Measurements from ENCODE around the gene BTNL9. TPM values are rescaled to one million over a fixed set of nuclear protein-coding genes. Genes with fewer than 3 reads are reported as not detected.

BTNL9 gene
- total RNA-seq, 1 donor from 2014 or later: not detected

GRCh38 chr5:181069767-181070491 lies 29.9 kb downstream of the BTNL9 start:
- Mint-ChIP-seq H3K4me3 (ENCODE audit: low read depth) (no peak overlapping the region), H3K36me3 (ENCODE audit: insufficient read depth) (no peaks in the 10 kb centered on the region), H3K27ac (no peak overlapping the region), H3K4me1 (ENCODE audit: low read depth) (no peaks in the 10 kb centered on the region), H3K9me3 (ENCODE audit: low read depth) (no peaks in the 10 kb centered on the region), H3K27me3 (peaks cover 81% of the 10 kb centered on the region)
- no peak for DNase-seq (ENCODE audit: low spot score, unreplicated experiment)
- no peak for TF ChIP-seq CTCF (IDR thresholded peaks at IDR 0.05; ENCODE audit: unreplicated experiment)

- Mint-ChIP-seq H3K4me3 (ENCODE audit: low read depth) (no peak overlapping the region), H3K27me3 (peaks cover 82% of the 10 kb centered on the region), H3K27ac (no peak overlapping the region), H3K4me1 (ENCODE audit: low read depth) (no peaks in the 10 kb centered on the region), H3K9me3 (ENCODE audit: low read depth) (no peaks in the 10 kb centered on the region), H3K36me3 (ENCODE audit: insufficient read depth) (no peaks in the 10 kb centered on the region)
- no peak for TF ChIP-seq CTCF (IDR thresholded peaks at IDR 0.05; ENCODE audit: unreplicated experiment)
- DNase-seq (ENCODE audit: low spot score, unreplicated experiment): no peak
Observed at GRCh38 chr5:181070523-181070922, 30.5 kb downstream of the BTNL9 start.

- no peak overlapping the region for H3K4me3 Mint-ChIP-seq (ENCODE audit: low read depth)
Observed at GRCh38 chr5:181071257-181071656, 31.2 kb downstream of the BTNL9 start.

GRCh38 chr5:181076920-181077319 lies 36.9 kb downstream of the BTNL9 start:
- Mint-ChIP-seq H3K9me3 (ENCODE audit: low read depth) (peaks cover 4% of the 10 kb centered on the region), H3K4me1 (ENCODE audit: low read depth) (no peaks in the 10 kb centered on the region), H3K36me3 (ENCODE audit: insufficient read depth) (no peaks in the 10 kb centered on the region), H3K27me3 (peaks cover 67% of the 10 kb centered on the region), H3K4me3 (ENCODE audit: low read depth) (no peak overlapping the region), H3K27ac (no peak overlapping the region)
- no peak for TF ChIP-seq CTCF (IDR thresholded peaks at IDR 0.05; ENCODE audit: unreplicated experiment)
- DNase-seq (ENCODE audit: low spot score, unreplicated experiment): no peak

More at GRCh38 chr5:181071257-181071656, 31.2 kb downstream of the BTNL9 start:
- Mint-ChIP-seq H3K9me3 (ENCODE audit: low read depth) (no peaks in the 10 kb centered on the region), H3K36me3 (ENCODE audit: insufficient read depth) (no peaks in the 10 kb centered on the region), H3K27ac (no peak overlapping the region), H3K4me1 (ENCODE audit: low read depth) (no peaks in the 10 kb centered on the region), H3K27me3 (peaks cover 81% of the 10 kb centered on the region)
- no peak for TF ChIP-seq CTCF (IDR thresholded peaks at IDR 0.05; ENCODE audit: unreplicated experiment)
- DNase-seq (ENCODE audit: low spot score, unreplicated experiment): no peak

- no peak overlapping the region for H3K4me3 Mint-ChIP-seq (ENCODE audit: low read depth)
- peaks cover 81% of the 10 kb centered on the region for H3K27me3 Mint-ChIP-seq
- TF ChIP-seq CTCF (IDR thresholded peaks at IDR 0.05; ENCODE audit: unreplicated experiment): no peak
- no peak for DNase-seq (ENCODE audit: low spot score, unreplicated experiment)
- peaks cover 6% of the 10 kb centered on the region for H3K9me3 Mint-ChIP-seq (ENCODE audit: low read depth)
- H3K27ac Mint-ChIP-seq: no peak overlapping the region
- H3K4me1 Mint-ChIP-seq (ENCODE audit: low read depth): peaks cover 9% of the 10 kb centered on the region
- no peaks in the 10 kb centered on the region for H3K36me3 Mint-ChIP-seq (ENCODE audit: insufficient read depth)
Observed at GRCh38 chr5:181081989-181082388, 41.9 kb downstream of the BTNL9 start.

All from progenitor cell of endocrine pancreas (in vitro differentiated cells).